Measurements from ENCODE around the gene PCDHGC3.

PCDHGC3 gene

GRCh38 chr5:141493500-141494422, 18.0 kb downstream of the PCDHGC3 start:
- Histone ChIP-seq H3K36me3 (ENCODE audit: insufficient read depth, low read length) (peaks cover 13% of the 10 kb centered on the region; the same call in 1 of the 2 replicates), H3K27ac (ENCODE audit: low read depth, low read length) (peak overlapping the region; percentile 91), H3K4me1 (ENCODE audit: insufficient read depth, low read length) (peaks cover 32% of the 10 kb centered on the region), H3K27me3 (ENCODE audit: insufficient read depth, low read length) (no peaks in the 10 kb centered on the region), H3K9me3 (ENCODE audit: insufficient read depth, low read depth, low read length) (no peaks in the 10 kb centered on the region), H3K4me3 (ENCODE audit: low read length) (no peak overlapping the region), H3K9ac (ENCODE audit: low read depth, low read length) (peak overlapping the region; percentile 36; the same call in 1 of the 2 replicates)
- WGBS, result 85% methylated on average over 10 of the region's 10 CpGs

DNA sequence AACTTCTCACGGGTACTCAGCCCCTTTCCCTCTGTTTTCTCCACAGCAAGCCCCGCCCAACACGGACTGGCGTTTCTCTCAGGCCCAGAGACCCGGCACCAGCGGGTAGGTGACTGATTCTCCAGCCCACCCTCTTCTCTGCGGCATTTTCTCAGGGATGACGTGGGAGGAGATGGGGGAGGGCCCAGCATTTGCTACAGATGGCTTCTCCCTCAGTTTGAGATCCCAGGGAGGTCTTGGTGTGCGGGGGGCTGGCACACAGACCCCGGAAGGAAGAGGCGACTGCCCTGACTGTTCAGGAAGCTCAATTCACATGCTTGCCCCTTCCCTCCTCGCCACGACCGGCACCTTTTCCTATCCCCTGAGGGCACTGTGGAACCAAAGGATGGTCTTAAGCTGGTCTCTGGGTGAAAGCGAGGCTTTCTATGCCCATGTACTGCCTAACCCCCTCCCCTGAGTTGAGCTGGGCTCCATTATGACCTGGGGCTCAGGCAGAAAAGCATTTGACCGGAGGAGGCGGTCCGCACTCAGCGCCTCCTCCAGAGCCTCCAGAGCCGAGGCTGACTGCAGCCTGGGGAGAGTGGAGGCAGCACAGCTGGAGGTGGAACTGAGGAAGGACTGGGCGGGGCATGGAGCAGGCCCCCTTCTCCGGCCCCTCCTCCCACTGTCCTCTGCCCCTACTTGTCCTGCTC, 19.1 kb downstream of the PCDHGC3 start:
- no peaks in the 10 kb centered on the region for H3K27me3 ChIP-seq (ENCODE audit: insufficient read depth, low read length)
- peaks cover 12% of the 10 kb centered on the region; the same call in 1 of the 2 replicates for H3K36me3 ChIP-seq (ENCODE audit: insufficient read depth, low read length)
- peak overlapping the region; percentile 43 for H3K4me3 ChIP-seq (ENCODE audit: low read length)
- H3K27ac ChIP-seq (ENCODE audit: low read depth, low read length), result peak overlapping the region; percentile 91
- 12% methylated on average over 20 of the region's 22 CpGs for WGBS
- H3K9me3 ChIP-seq (ENCODE audit: insufficient read depth, low read depth, low read length), result no peaks in the 10 kb centered on the region
- H3K4me1 ChIP-seq (ENCODE audit: insufficient read depth, low read length), result peaks cover 32% of the 10 kb centered on the region
- H3K9ac ChIP-seq (ENCODE audit: low read depth, low read length), result peak overlapping the region; percentile 36; the same call in 1 of the 2 replicates

GRCh38 chr5:141495453-141495811, 19.7 kb downstream of the PCDHGC3 start:
- Histone ChIP-seq H3K27ac (ENCODE audit: low read depth, low read length) (peak overlapping the region; percentile 91), H3K36me3 (ENCODE audit: insufficient read depth, low read length) (peaks cover 10% of the 10 kb centered on the region; the same call in 1 of the 2 replicates), H3K4me3 (ENCODE audit: low read length) (peak overlapping the region; percentile 43), H3K27me3 (ENCODE audit: insufficient read depth, low read length) (no peaks in the 10 kb centered on the region), H3K9ac (ENCODE audit: low read depth, low read length) (no peak overlapping the region), H3K4me1 (ENCODE audit: insufficient read depth, low read length) (peaks cover 32% of the 10 kb centered on the region), H3K9me3 (ENCODE audit: insufficient read depth, low read depth, low read length) (no peaks in the 10 kb centered on the region)
- 17% methylated on average over 8 of the region's 8 CpGs for WGBS

GRCh38 chr5:141496038-141496437, 20.3 kb downstream of the PCDHGC3 start:
- peaks cover 10% of the 10 kb centered on the region; the same call in 1 of the 2 replicates for H3K36me3 ChIP-seq (ENCODE audit: insufficient read depth, low read length)
- no peak overlapping the region for H3K9ac ChIP-seq (ENCODE audit: low read depth, low read length)
- peak overlapping the region; percentile 91 for H3K27ac ChIP-seq (ENCODE audit: low read depth, low read length)
- peak overlapping the region; percentile 43; the same call in 1 of the 2 replicates for H3K4me3 ChIP-seq (ENCODE audit: low read length)
- no peaks in the 10 kb centered on the region for H3K27me3 ChIP-seq (ENCODE audit: insufficient read depth, low read length)
- no peaks in the 10 kb centered on the region for H3K9me3 ChIP-seq (ENCODE audit: insufficient read depth, low read depth, low read length)
- peaks cover 32% of the 10 kb centered on the region for H3K4me1 ChIP-seq (ENCODE audit: insufficient read depth, low read length)
- WGBS, result 7% methylated on average over 4 of the region's 4 CpGs

DNA sequence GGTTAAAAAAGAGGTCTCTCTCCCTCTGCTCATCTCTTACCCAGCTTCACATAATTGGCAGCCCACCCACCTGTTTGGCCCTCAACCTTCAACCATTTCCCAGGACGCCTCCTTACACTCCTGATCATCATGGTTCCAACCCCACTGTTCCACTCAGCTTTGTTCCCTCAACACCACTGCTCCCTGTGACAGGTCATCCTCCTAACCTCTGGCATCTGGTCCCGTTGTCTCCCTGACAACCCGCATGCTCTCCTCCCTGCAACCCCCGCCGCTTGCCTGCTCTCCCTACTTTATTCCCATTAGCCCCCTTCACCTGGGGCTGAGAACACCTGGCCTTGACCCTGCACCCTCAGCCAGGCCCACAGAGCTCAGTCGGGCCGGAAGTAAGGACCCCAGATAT, 26.0 kb downstream of the PCDHGC3 start:
- Histone ChIP-seq H3K9ac (ENCODE audit: low read depth, low read length) (no peak overlapping the region), H3K9me3 (ENCODE audit: insufficient read depth, low read depth, low read length) (no peaks in the 10 kb centered on the region), H3K27me3 (ENCODE audit: insufficient read depth, low read length) (no peaks in the 10 kb centered on the region), H3K4me3 (ENCODE audit: low read length) (no peak overlapping the region), H3K27ac (ENCODE audit: low read depth, low read length) (no peak overlapping the region), H3K36me3 (ENCODE audit: insufficient read depth, low read length) (peaks cover 10% of the 10 kb centered on the region; the same call in 1 of the 2 replicates), H3K4me1 (ENCODE audit: insufficient read depth, low read length) (peaks cover 3% of the 10 kb centered on the region; the same call in 1 of the 2 replicates)
- 86% methylated on average over 6 of the region's 7 CpGs for WGBS

GRCh38 chr5:141503681-141504080, 27.9 kb downstream of the PCDHGC3 start:
- H3K4me1 ChIP-seq (ENCODE audit: insufficient read depth, low read length), result peaks cover 16% of the 10 kb centered on the region
- H3K9me3 ChIP-seq (ENCODE audit: insufficient read depth, low read depth, low read length), result no peaks in the 10 kb centered on the region
- H3K27ac ChIP-seq (ENCODE audit: low read depth, low read length), result no peak overlapping the region
- H3K36me3 ChIP-seq (ENCODE audit: insufficient read depth, low read length), result peaks cover 3% of the 10 kb centered on the region; the same call in 1 of the 2 replicates
- H3K27me3 ChIP-seq (ENCODE audit: insufficient read depth, low read length), result no peaks in the 10 kb centered on the region
- WGBS, result 100% methylated on average over 2 of the region's 2 CpGs
- H3K4me3 ChIP-seq (ENCODE audit: low read length), result no peak overlapping the region
- H3K9ac ChIP-seq (ENCODE audit: low read depth, low read length), result no peak overlapping the region

GRCh38 chr5:141504216-141504615, 28.4 kb downstream of the PCDHGC3 start:
- Histone ChIP-seq H3K27ac (ENCODE audit: low read depth, low read length) (no peak overlapping the region), H3K9ac (ENCODE audit: low read depth, low read length) (no peak overlapping the region), H3K4me3 (ENCODE audit: low read length) (no peak overlapping the region), H3K36me3 (ENCODE audit: insufficient read depth, low read length) (no peaks in the 10 kb centered on the region; the same call in 1 of the 2 replicates), H3K4me1 (ENCODE audit: insufficient read depth, low read length) (peaks cover 20% of the 10 kb centered on the region), H3K27me3 (ENCODE audit: insufficient read depth, low read length) (no peaks in the 10 kb centered on the region), H3K9me3 (ENCODE audit: insufficient read depth, low read depth, low read length) (no peaks in the 10 kb centered on the region)
- WGBS, result 94% methylated on average over 4 of the region's 4 CpGs

DNA sequence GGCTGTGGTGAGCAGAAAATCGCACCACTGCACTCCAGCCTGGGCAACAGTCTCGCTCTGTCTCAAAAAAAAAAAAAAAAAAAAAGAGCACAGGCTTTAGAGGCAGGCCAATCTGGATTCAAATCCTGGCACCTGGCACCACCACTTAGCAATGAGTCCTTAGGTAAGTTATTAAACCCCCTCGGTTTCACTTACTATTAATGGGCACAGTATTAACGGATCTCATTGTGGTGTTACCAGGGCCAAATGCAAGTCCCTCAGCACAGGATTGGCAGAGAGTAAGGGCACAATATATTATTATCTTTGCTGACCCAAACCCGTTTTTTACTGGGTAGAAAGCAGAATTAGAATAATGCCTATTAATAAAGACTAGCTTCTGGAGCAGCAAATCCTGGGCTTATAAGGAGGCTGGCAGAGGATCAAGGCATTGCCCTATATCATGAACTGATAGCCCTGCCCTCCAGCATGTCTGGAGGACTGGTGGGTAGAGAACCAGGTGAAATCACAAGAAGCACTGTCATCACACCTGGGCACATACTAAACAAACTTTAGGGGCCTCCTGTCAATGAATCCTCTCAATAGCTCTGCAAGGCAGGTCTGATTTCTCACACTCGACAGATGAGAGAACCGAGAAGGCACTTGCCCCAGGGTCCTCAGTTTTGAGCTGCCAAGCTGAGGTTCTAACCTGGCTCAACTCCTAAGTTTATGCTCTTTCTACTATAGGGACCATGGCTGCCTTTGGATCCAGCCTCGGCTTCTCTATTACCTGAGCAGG, 30.8 kb downstream of the PCDHGC3 start:
- no peak overlapping the region for H3K9ac ChIP-seq (ENCODE audit: low read depth, low read length)
- H3K9me3 ChIP-seq (ENCODE audit: insufficient read depth, low read depth, low read length), result no peaks in the 10 kb centered on the region
- H3K4me1 ChIP-seq (ENCODE audit: insufficient read depth, low read length), result peaks cover 23% of the 10 kb centered on the region
- H3K27ac ChIP-seq (ENCODE audit: low read depth, low read length), result no peak overlapping the region
- H3K36me3 ChIP-seq (ENCODE audit: insufficient read depth, low read length), result peaks cover 8% of the 10 kb centered on the region; the same call in 1 of the 2 replicates
- 94% methylated on average over 8 of the region's 8 CpGs for WGBS
- H3K27me3 ChIP-seq (ENCODE audit: insufficient read depth, low read length), result no peaks in the 10 kb centered on the region
- no peak overlapping the region for H3K4me3 ChIP-seq (ENCODE audit: low read length)

DNA sequence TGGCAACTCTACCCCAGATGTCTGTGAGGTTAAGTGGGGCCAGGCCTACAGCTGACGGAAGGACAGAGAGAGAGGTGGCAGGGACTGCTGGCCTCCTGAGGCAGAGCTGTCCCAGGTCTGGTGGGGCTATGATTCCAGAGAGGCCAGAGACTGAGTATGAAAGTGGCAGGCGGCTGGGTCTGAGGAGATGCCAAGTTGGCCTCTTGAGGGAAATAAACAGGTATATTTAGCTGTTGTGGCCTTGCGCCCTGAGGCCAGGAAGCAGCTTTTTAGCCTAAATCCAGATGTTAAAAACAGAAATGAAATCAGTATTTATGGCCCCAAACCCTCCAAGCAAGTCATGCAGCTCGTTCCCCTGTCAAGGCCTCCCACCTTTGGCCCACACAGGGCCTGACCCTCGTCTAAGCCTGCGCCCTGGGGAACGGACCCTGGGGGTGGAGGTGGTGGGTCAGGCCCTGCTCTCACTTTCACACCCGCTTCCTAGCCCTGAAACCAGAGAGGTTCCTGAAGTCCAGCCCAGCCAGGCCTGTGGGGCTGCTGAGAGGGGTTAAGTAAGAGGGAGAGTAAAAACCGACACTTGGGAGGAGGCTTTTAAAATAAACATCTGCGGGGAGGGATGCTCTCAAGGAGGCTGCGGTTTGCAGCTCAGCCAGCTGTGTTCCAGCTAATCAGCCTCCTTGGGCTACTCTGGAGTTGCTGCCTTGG, 31.8 kb downstream of the PCDHGC3 start:
- Histone ChIP-seq H3K4me3 (ENCODE audit: low read length) (no peak overlapping the region), H3K36me3 (ENCODE audit: insufficient read depth, low read length) (peaks cover 11% of the 10 kb centered on the region; the same call in 1 of the 2 replicates), H3K9me3 (ENCODE audit: insufficient read depth, low read depth, low read length) (no peaks in the 10 kb centered on the region), H3K9ac (ENCODE audit: low read depth, low read length) (0 out of 2 replicates have a peak overlapping the region, but pooled peaks have one; percentile 12), H3K27me3 (ENCODE audit: insufficient read depth, low read length) (no peaks in the 10 kb centered on the region), H3K4me1 (ENCODE audit: insufficient read depth, low read length) (peaks cover 20% of the 10 kb centered on the region), H3K27ac (ENCODE audit: low read depth, low read length) (peak overlapping the region; percentile 61)
- 64% methylated on average over 11 of the region's 11 CpGs for WGBS

- H3K27me3 ChIP-seq (ENCODE audit: insufficient read depth, low read length), result no peaks in the 10 kb centered on the region
- H3K9ac ChIP-seq (ENCODE audit: low read depth, low read length), result no peak overlapping the region
- WGBS, result 19% methylated on average over 9 of the region's 9 CpGs
- H3K27ac ChIP-seq (ENCODE audit: low read depth, low read length), result peak overlapping the region; percentile 61
- peaks cover 20% of the 10 kb centered on the region for H3K4me1 ChIP-seq (ENCODE audit: insufficient read depth, low read length)
- H3K36me3 ChIP-seq (ENCODE audit: insufficient read depth, low read length), result peaks cover 11% of the 10 kb centered on the region; the same call in 1 of the 2 replicates
- peak overlapping the region; percentile 28; the same call in 1 of the 2 replicates for H3K4me3 ChIP-seq (ENCODE audit: low read length)
- no peaks in the 10 kb centered on the region for H3K9me3 ChIP-seq (ENCODE audit: insufficient read depth, low read depth, low read length)
Observed at GRCh38 chr5:141508440-141508797, 32.7 kb downstream of the PCDHGC3 start.
